HepG2 (cell line): ENCODE results near the gene DNM3. TPM values are rescaled to one million over a fixed set of nuclear protein-coding genes. Genes with fewer than 3 reads are reported as not detected.

Experiments used
- ATAC-seq: fragments of 200-7000 bp; cut with Tn5 transposase; 3 replicates; pipeline ENCODE4 v1.9.1; 2020; ENCODE audit warnings: mild to moderate bottlenecking, moderate library complexity
- BruUV-seq: library from RNA; stranded (reverse); fragments of 400-500 nt; replicated peaks from 2 replicates; lab custom pipeline; 2021; lab: Mats Ljungman, UMichigan
- CTCF ChIA-PET: fragments of 300-600 bp; formaldehyde crosslinking; extraction: SDS; loops from one replicate; lab custom pipeline; 2021; ENCODE audit warnings: low total read pairs, inconsistent platforms, low intra/inter-chr PET ratio; lab: Yijun Ruan, JAX
- POLR2A ChIA-PET: fragments of 350-600 bp; sonication (Branson Sonifier 250); formaldehyde crosslinking; loops from one replicate; lab custom pipeline; 2020; ENCODE audit warnings: antibody characterized with exemption, inconsistent platforms; lab: Yijun Ruan, JAX
- DNase-seq: peaks from one replicate; pipeline ENCODE4 v3.0.0-alpha.2; 2015; ENCODE audit warnings: low spot score
- FAIRE-seq: peaks from 3 replicates; lab custom pipeline; 2011; peaks lifted over from hg19 to GRCh38; lab: Jason Lieb, UNC
- H2AFZ ChIP-seq: one replicate; pipeline ENCODE4 v1.6.1; 2011; ENCODE audit warnings: low read length, inconsistent platforms
- H3K27ac ChIP-seq: fragments of 300-600 bp; 3 replicates; pipeline ENCODE4 v1.8.0; 2011; ENCODE audit warnings: mixed run types, mild to moderate bottlenecking, mixed read lengths, low read length, inconsistent platforms; ENCODE audit not compliant: insufficient read depth; ENCODE audit errors: extremely low read length
- H3K27me3 ChIP-seq, 2 experiments: fragments of 200-600 bp in 1 of 2; 2 replicates in 1 of 2; 3 replicates in 1 of 2; pipeline versions ENCODE4 v1.6.0 to v1.8.0; 2011; ENCODE audit warnings: low read length in 2 of 2, mild to moderate bottlenecking in 2 of 2, moderate library complexity in 2 of 2, inconsistent platforms in 1 of 2; ENCODE audit not compliant: insufficient read depth in 2 of 2, control insufficient read depth in 1 of 2
- H3K36me3 ChIP-seq, 2 experiments: fragments of 200-600 bp in 1 of 2; replicated peaks in 1 of 2; 2 replicates in 1 of 2; 3 replicates in 1 of 2; pipeline versions ENCODE4 v1.5.1 to v1.8.0; 2011; ENCODE audit warnings: low read length in 2 of 2, inconsistent platforms in 1 of 2; ENCODE audit not compliant: insufficient read depth in 2 of 2, control insufficient read depth in 1 of 2
- H3K4me1 ChIP-seq: 2 replicates; pipeline ENCODE4 v1.5.1; 2012; ENCODE audit warnings: low read length, inconsistent platforms; ENCODE audit not compliant: insufficient read depth
- H3K4me2 ChIP-seq: 2 replicates; pipeline ENCODE4 v1.6.0; 2011; ENCODE audit warnings: low read depth, low read length, inconsistent platforms
- H3K4me3 ChIP-seq, 3 experiments: fragments of 200-600 bp in 1 of 3; sonication (generic), shearing (Covaris generic) in 1 of 3; replicated peaks in 1 of 3; 2 replicates each; pipeline ENCODE4 v1.5.1; 2011 to 2016; ENCODE audit warnings: low read length in 3 of 3, inconsistent platforms in 2 of 3, low read depth in 2 of 3, mild to moderate bottlenecking in 2 of 3, control low read depth in 1 of 3, mixed read lengths in 1 of 3; ENCODE audit not compliant: insufficient read depth in 1 of 3
- H3K79me2 ChIP-seq: one replicate; pipeline ENCODE4 v1.6.1; 2011; ENCODE audit warnings: low read length, inconsistent platforms; ENCODE audit not compliant: insufficient read depth
- H3K9ac ChIP-seq: 2 replicates; pipeline ENCODE4 v1.6.0; 2011; ENCODE audit warnings: mild to moderate bottlenecking, low read depth, low read length, inconsistent platforms; ENCODE audit not compliant: insufficient read depth
- H3K9me3 ChIP-seq: 2 replicates; pipeline ENCODE4 v1.5.1; 2012; ENCODE audit warnings: mild to moderate bottlenecking, low read length
- H4K20me1 ChIP-seq: 2 replicates; pipeline ENCODE4 v1.6.0; 2011; ENCODE audit warnings: inconsistent platforms, mild to moderate bottlenecking, low read length, moderate library complexity; ENCODE audit not compliant: insufficient read depth
- GABPA ChIP-seq, 2 experiments: IDR thresholded peaks; 2 replicates each; pipeline ENCODE4 v1.6.1; 2011 to 2016; ENCODE audit warnings: low read depth in 2 of 2, low read length in 1 of 2, missing biosample characterization in 1 of 2, missing genetic modification characterization in 1 of 2
- HOXA9 ChIP-seq: sonication (generic); formaldehyde crosslinking; IDR thresholded peaks from 2 replicates; pipeline ENCODE4 v1.8.1; 2022; ENCODE audit warnings: missing genetic modification reagents, mild to moderate bottlenecking, moderate library complexity, borderline replicate concordance
- SRSF9 ChIP-seq: fragments of 200-400 bp; formaldehyde crosslinking; IDR thresholded peaks from 2 replicates; pipeline ENCODE4 v1.6.1; 2018; ENCODE audit warnings: borderline replicate concordance, mild to moderate bottlenecking, low read depth, low read length; ENCODE audit not compliant: insufficient read depth, poor library complexity, severe bottlenecking
- ZBTB33 ChIP-seq: sonication (generic); formaldehyde crosslinking; IDR thresholded peaks from 2 replicates; pipeline ENCODE4 v1.4.0; 2020; ENCODE audit warnings: missing genetic modification reagents
- ZNF7 ChIP-seq: IDR thresholded peaks from 2 replicates; pipeline ENCODE4 v1.6.1; 2016; ENCODE audit warnings: missing biosample characterization, missing genetic modification reagents
- WGBS: methylation state at CpG from one replicate; pipeline ENCODE4 v1.1.6; 2017; ENCODE audit warnings: low lambda C conversion rate; 5-methylcytosine and 5-hydroxymethylcytosine counted together
- in situ Hi-C: cut with HindIII; loops from 2 replicates; pipeline ENCODE4 v1.10.0; 2017; ENCODE audit warnings: low pct_unique_long_range_greater_than_20kb; ENCODE audit not compliant: extremely low pct_ligation_motif_present
- intact Hi-C: fragments of 100-400 bp; cut with micrococcal nuclease; formaldehyde crosslinking; loops from one replicate; pipeline ENCODE4 v1.10.0; 2022; ENCODE audit not compliant: unreplicated experiment
- polyA plus RNA-seq, 8 experiments: library from polyadenylated mRNA; depleted of rRNA in 3 of 8; stranded (reverse) in 7 of 8; unstranded in 1 of 8; fragments of >200 nt; fragmentation: Illumina TruSeq in 4 of 8; extraction: Trizol in 4 of 8; gene quantifications; 2 replicates each; pipeline versions ENCODE4 v1.2.1 to v1.2.3, GENCODE V29; 2011 to 2016; ENCODE audit warnings: low read depth in 4 of 8, missing spikeins in 1 of 8, mixed read lengths in 1 of 8; ENCODE audit not compliant: insufficient read depth in 1 of 8
- total RNA-seq, 5 experiments: library from RNA; depleted of rRNA; stranded (reverse); fragments of >200 nt; fragmentation: Illumina TruSeq; extraction: Trizol; gene quantifications; 2 replicates each; pipeline ENCODE4 v1.2.3, GENCODE V29; 2016; ENCODE audit warnings: low read depth in 1 of 5

Gene DNM3
- total and polyA plus RNA-seq, 2 of the 13 experiments (the other 11 are each of a cell fraction or from before 2014, with no cell fraction given): 0.05 TPM; not detected in 1

GRCh38 chr1:172456344-172456769 lies 615.1 kb downstream of the DNM3 start (continued):
- TF ChIP-seq HOXA9 (CRISPR knock-in tag) (no peak), ZBTB33 (CRISPR knock-in tag) (no peak), SRSF9 (no peak)

GRCh38 chr1:172457479-172458130 lies 616.3 kb downstream of the DNM3 start:
- TF ChIP-seq ZNF7 (CRISPR knock-in tag): peak; percentile 57; the same call in 1 of the 2 replicates
- TF ChIP-seq GABPA (IDR thresholded peaks at IDR 0.05; ENCODE audit: low read depth, low read length): no peak
- no peak for TF ChIP-seq GABPA (CRISPR knock-in tag; IDR thresholded peaks at IDR 0.05; ENCODE audit: low read depth)
- TF ChIP-seq, all 625 proteins: peak for 1
- no peaks in the 10 kb centered on the region for H3K27me3 ChIP-seq
- H3K9ac ChIP-seq: no peak overlapping the region
- in situ Hi-C loops: no loop called here
- 46% methylated on average over 1 of the region's 1 CpG for WGBS
- no peak overlapping the region for H2AFZ ChIP-seq
- H3K79me2 ChIP-seq: no peaks in the 10 kb centered on the region
- intact Hi-C loops: no loop called here
- ChIA-PET POLR2A (interaction anchor here (0.9 to 1.4 kb wide), 3 partner anchors 8 to 75 kb away, joined by 3 to 4 read pairs (median 3); no protein-coding TSS in a partner anchor), CTCF (no interaction called here)
- DNase-seq: no peak
- no peak for ATAC-seq
- no TSS peak for BruUV-seq
- H3K4me2 ChIP-seq: no peak overlapping the region
- H3K36me3 ChIP-seq: no peaks in the 10 kb centered on the region
- H3K27ac ChIP-seq: no peak overlapping the region
- no peak overlapping the region for H3K4me3 ChIP-seq
- FAIRE-seq: no peak
- no peaks in the 10 kb centered on the region for H3K9me3 ChIP-seq
- peaks cover 21% of the 10 kb centered on the region for H3K4me1 ChIP-seq
- H4K20me1 ChIP-seq: no peaks in the 10 kb centered on the region
